Measurements from ENCODE around the gene VAT1. TPM values are rescaled to one million over a fixed set of nuclear protein-coding genes. Genes with fewer than 3 reads are reported as not detected.

The VAT1 gene
- total and polyA plus RNA-seq, 2 of the 13 experiments (the other 11 are each of a cell fraction or from before 2014, with no cell fraction given) = 143 to 205 TPM

DNA sequence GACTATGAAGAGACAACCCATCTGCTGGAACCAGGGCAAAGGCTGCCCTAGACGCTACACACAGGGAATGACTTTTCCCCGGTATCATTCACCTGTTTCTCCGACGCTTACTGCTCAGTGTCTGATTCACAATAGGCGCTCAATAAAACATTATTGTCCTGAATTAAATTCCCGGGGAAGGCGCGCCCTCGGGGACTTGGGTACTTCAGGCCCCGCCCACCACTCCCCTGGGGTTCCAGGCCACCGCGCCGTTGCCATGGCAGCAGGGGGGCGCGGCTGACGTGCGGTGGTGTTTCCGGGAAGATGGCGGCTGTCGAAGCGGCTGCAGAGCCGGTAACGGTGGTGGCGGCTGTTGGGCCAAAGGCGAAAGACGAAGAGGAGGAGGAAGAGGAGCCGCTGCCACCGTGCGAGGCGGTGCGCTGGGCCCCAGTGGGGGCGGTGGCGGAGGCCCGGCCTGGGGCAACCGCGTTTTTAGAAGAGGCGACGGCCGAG, 41.9 kb downstream of the VAT1 start, which contains the start of gene RUNDC1 (continued):
- TF ChIP-seq CREB1 (IDR thresholded peaks at IDR 0.05) (peak; percentile 65; the same call in 1 of the 2 replicates), CREB1 (CRISPR knock-in tag; IDR thresholded peaks at IDR 0.05) (peak; percentile 70), ZFP37 (CRISPR knock-in tag; IDR thresholded peaks at IDR 0.05; ENCODE audit: borderline replicate concordance) (0 out of 2 replicates have a peak, but pooled peaks have one; percentile 21), NCOA2 (CRISPR knock-in tag; IDR thresholded peaks at IDR 0.05) (0 out of 2 replicates have a peak, but pooled peaks have one; percentile 21), AGO1 (IDR thresholded peaks at IDR 0.05; ENCODE audit: low read depth, low read length, poor library complexity, severe bottlenecking) (peak; percentile 79), MIER2 (CRISPR knock-in tag; IDR thresholded peaks at IDR 0.05) (no peak), WIZ (CRISPR knock-in tag; IDR thresholded peaks at IDR 0.05) (no peak), HDAC1 (CRISPR knock-in tag; IDR thresholded peaks at IDR 0.05) (peak; percentile 97), ARNT2 (CRISPR knock-in tag; IDR thresholded peaks at IDR 0.05; ENCODE audit: low read depth) (no peak), DRAP1 (CRISPR knock-in tag; IDR thresholded peaks at IDR 0.05) (peak; percentile 65), CBX5 (CRISPR knock-in tag; IDR thresholded peaks at IDR 0.05; ENCODE audit: borderline replicate concordance) (no peak), ZNF430 (CRISPR knock-in tag; IDR thresholded peaks at IDR 0.05) (peak; percentile 70; the same call in 1 of the 2 replicates), SIN3A (IDR thresholded peaks at IDR 0.05; ENCODE audit: borderline replicate concordance, low read depth, low read length) (peak; percentile 98), ZNF746 (CRISPR knock-in tag; IDR thresholded peaks at IDR 0.05) (0 out of 2 replicates have a peak, but pooled peaks have one; percentile 5), ZBTB42 (CRISPR knock-in tag; IDR thresholded peaks at IDR 0.05) (0 out of 2 replicates have a peak, but pooled peaks have one; percentile 2), ZGPAT (CRISPR knock-in tag; IDR thresholded peaks at IDR 0.05) (peak; percentile 56)
- TF ChIP-seq, protein P1, sequence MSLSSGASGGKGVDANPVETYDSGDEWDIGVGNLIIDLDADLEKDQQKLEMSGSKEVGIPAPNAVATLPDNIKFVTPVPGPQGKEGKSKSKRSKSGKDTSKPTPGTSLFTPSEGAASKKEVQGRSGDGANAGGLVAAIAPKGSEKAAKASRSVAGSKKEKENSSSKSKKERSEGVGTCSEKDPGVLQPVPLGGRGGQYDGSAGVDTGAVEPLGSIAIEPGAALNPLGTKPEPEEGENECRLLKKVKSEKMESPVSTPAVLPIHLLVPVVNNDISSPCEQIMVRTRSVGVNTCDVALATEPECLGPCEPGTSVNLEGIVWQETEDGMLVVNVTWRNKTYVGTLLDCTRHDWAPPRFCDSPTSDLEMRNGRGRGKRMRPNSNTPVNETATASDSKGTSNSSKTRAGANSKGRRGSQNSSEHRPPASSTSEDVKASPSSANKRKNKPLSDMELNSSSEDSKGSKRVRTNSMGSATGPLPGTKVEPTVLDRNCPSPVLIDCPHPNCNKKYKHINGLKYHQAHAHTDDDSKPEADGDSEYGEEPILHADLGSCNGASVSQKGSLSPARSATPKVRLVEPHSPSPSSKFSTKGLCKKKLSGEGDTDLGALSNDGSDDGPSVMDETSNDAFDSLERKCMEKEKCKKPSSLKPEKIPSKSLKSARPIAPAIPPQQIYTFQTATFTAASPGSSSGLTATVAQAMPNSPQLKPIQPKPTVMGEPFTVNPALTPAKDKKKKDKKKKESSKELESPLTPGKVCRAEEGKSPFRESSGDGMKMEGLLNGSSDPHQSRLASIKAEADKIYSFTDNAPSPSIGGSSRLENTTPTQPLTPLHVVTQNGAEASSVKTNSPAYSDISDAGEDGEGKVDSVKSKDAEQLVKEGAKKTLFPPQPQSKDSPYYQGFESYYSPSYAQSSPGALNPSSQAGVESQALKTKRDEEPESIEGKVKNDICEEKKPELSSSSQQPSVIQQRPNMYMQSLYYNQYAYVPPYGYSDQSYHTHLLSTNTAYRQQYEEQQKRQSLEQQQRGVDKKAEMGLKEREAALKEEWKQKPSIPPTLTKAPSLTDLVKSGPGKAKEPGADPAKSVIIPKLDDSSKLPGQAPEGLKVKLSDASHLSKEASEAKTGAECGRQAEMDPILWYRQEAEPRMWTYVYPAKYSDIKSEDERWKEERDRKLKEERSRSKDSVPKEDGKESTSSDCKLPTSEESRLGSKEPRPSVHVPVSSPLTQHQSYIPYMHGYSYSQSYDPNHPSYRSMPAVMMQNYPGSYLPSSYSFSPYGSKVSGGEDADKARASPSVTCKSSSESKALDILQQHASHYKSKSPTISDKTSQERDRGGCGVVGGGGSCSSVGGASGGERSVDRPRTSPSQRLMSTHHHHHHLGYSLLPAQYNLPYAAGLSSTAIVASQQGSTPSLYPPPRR (CRISPR knock-in tag; IDR thresholded peaks at IDR 0.05; ENCODE audit: borderline replicate concordance) = 0 out of 2 replicates have a peak, but pooled peaks have one; percentile 20
- TF ChIP-seq, protein P2, sequence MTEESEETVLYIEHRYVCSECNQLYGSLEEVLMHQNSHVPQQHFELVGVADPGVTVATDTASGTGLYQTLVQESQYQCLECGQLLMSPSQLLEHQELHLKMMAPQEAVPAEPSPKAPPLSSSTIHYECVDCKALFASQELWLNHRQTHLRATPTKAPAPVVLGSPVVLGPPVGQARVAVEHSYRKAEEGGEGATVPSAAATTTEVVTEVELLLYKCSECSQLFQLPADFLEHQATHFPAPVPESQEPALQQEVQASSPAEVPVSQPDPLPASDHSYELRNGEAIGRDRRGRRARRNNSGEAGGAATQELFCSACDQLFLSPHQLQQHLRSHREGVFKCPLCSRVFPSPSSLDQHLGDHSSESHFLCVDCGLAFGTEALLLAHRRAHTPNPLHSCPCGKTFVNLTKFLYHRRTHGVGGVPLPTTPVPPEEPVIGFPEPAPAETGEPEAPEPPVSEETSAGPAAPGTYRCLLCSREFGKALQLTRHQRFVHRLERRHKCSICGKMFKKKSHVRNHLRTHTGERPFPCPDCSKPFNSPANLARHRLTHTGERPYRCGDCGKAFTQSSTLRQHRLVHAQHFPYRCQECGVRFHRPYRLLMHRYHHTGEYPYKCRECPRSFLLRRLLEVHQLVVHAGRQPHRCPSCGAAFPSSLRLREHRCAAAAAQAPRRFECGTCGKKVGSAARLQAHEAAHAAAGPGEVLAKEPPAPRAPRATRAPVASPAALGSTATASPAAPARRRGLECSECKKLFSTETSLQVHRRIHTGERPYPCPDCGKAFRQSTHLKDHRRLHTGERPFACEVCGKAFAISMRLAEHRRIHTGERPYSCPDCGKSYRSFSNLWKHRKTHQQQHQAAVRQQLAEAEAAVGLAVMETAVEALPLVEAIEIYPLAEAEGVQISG (CRISPR knock-in tag; IDR thresholded peaks at IDR 0.05) = peak; percentile 38
- TF ChIP-seq, protein P3, sequence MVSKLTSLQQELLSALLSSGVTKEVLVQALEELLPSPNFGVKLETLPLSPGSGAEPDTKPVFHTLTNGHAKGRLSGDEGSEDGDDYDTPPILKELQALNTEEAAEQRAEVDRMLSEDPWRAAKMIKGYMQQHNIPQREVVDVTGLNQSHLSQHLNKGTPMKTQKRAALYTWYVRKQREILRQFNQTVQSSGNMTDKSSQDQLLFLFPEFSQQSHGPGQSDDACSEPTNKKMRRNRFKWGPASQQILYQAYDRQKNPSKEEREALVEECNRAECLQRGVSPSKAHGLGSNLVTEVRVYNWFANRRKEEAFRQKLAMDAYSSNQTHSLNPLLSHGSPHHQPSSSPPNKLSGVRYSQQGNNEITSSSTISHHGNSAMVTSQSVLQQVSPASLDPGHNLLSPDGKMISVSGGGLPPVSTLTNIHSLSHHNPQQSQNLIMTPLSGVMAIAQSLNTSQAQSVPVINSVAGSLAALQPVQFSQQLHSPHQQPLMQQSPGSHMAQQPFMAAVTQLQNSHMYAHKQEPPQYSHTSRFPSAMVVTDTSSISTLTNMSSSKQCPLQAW (CRISPR knock-in tag; IDR thresholded peaks at IDR 0.05) = 0 out of 2 replicates have a peak, but pooled peaks have one; percentile 6
